ENCODE data around the gene STARD13.

The STARD13 gene

DNA sequence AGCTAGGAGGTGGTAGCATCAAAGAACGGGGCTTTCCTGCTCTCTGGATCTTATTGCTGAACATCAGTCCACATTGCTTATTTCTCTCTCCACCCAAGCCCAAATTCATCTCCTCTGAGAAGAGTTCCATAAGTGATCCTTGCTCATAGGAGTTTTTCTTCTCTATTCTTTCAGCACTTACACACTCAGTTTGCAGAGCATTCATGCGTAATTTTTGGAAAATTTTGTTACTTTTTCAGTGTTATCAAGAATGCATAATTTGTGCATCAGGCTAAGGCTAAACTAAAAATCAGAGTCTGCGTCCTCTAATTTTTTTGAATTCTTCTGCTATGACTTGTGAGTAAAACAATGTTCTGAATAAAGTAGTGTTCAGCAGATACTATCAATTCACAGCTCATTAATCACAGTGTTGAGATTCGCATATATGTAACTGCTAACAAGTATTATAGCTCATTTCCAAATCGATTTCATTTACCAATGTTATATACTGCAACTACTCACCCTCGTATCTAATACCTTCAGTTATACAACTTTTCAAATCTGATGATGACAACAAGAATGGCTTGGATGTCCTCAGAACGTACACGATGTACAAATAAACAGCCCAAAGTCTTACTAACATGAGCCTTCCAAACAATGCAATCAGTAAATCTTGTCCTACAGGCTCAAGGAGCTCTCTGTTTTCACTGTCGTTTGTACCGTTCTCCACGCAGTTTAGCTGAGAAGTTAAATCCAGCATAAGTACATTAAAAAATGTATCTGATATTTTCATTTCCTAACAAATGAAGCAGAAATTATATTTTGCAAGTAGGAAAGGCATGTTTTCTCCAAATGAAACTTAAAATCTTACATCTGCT is 36.4 kb upstream of the STARD13 start:
- Histone ChIP-seq H2AFZ (ENCODE audit: low read depth, low read length, severe bottlenecking) (no peak overlapping the region), H3K27me3 (ENCODE audit: low read length) (no peaks in the 10 kb centered on the region), H3K27ac (ENCODE audit: low read depth, low read length) (no peak overlapping the region), H3K4me3 (ENCODE audit: insufficient read depth, low read length, poor library complexity, severe bottlenecking) (no peak overlapping the region), H3K36me3 (ENCODE audit: low read length) (no peaks in the 10 kb centered on the region), H3K9me3 (ENCODE audit: insufficient read depth, low read length) (no peaks in the 10 kb centered on the region), H3K4me2 (ENCODE audit: low read depth, low read length, poor library complexity, severe bottlenecking) (no peak overlapping the region), H3F3A (ENCODE audit: insufficient read depth) (no peaks in the 10 kb centered on the region), H3K79me2 (ENCODE audit: insufficient read depth, low read length) (no peaks in the 10 kb centered on the region), H4K20me1 (ENCODE audit: low read depth, low read length) (no peaks in the 10 kb centered on the region), H3K9me2 (replicated peaks; ENCODE audit: insufficient read depth, low read length) (no peaks in the 10 kb centered on the region), H3K9ac (ENCODE audit: low read length) (no peak overlapping the region)
- no peak for TF ChIP-seq EZH2phosphoT487 (conservative IDR thresholded peaks at IDR 0.05; ENCODE audit: low read length)
- TF ChIP-seq, protein P1, sequence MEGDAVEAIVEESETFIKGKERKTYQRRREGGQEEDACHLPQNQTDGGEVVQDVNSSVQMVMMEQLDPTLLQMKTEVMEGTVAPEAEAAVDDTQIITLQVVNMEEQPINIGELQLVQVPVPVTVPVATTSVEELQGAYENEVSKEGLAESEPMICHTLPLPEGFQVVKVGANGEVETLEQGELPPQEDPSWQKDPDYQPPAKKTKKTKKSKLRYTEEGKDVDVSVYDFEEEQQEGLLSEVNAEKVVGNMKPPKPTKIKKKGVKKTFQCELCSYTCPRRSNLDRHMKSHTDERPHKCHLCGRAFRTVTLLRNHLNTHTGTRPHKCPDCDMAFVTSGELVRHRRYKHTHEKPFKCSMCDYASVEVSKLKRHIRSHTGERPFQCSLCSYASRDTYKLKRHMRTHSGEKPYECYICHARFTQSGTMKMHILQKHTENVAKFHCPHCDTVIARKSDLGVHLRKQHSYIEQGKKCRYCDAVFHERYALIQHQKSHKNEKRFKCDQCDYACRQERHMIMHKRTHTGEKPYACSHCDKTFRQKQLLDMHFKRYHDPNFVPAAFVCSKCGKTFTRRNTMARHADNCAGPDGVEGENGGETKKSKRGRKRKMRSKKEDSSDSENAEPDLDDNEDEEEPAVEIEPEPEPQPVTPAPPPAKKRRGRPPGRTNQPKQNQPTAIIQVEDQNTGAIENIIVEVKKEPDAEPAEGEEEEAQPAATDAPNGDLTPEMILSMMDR (IDR thresholded peaks at IDR 0.05; ENCODE audit: insufficient read depth, low read length, poor library complexity, severe bottlenecking): no peak

DNA sequence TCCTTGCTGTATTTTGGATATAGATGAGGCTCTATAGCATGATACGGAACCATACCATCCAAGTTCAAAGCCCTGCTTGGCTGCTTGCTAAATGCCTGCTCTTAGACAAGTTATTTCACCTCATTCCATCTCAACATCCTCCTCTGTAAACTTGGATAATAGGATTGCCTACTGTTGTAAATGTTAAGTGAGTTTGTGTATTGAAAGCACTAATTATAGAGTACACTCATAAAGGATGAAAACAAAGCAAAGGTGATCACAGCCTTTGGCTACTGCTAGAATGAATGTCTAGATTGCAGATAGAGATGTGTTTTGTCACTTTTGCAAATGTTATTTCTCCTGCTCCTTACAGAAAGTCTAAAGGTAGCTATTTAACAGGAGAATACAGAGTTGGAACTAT is 34.3 kb upstream of the STARD13 start:
- no peak overlapping the region for H3K27ac ChIP-seq (ENCODE audit: low read depth, low read length)
- H3K9me3 ChIP-seq (ENCODE audit: insufficient read depth, low read length): no peaks in the 10 kb centered on the region
- no peak overlapping the region for H3K4me2 ChIP-seq (ENCODE audit: low read depth, low read length, poor library complexity, severe bottlenecking)
- no peaks in the 10 kb centered on the region for H3K27me3 ChIP-seq (ENCODE audit: low read length)
- no peaks in the 10 kb centered on the region for H3K9me2 ChIP-seq (replicated peaks; ENCODE audit: insufficient read depth, low read length)
- no peak overlapping the region for H3K4me3 ChIP-seq (ENCODE audit: insufficient read depth, low read length, poor library complexity, severe bottlenecking)
- H3K36me3 ChIP-seq (ENCODE audit: low read length): no peaks in the 10 kb centered on the region
- TF ChIP-seq, protein P1 (IDR thresholded peaks at IDR 0.05; ENCODE audit: insufficient read depth, low read length, poor library complexity, severe bottlenecking): no peak
- no peak for TF ChIP-seq EZH2phosphoT487 (conservative IDR thresholded peaks at IDR 0.05; ENCODE audit: low read length)
- no peak overlapping the region for H3K9ac ChIP-seq (ENCODE audit: low read length)
- H3K79me2 ChIP-seq (ENCODE audit: insufficient read depth, low read length): no peaks in the 10 kb centered on the region
- H4K20me1 ChIP-seq (ENCODE audit: low read depth, low read length): no peaks in the 10 kb centered on the region
- no peak overlapping the region for H2AFZ ChIP-seq (ENCODE audit: low read depth, low read length, severe bottlenecking)
- no peaks in the 10 kb centered on the region for H3F3A ChIP-seq (ENCODE audit: insufficient read depth)

DNA sequence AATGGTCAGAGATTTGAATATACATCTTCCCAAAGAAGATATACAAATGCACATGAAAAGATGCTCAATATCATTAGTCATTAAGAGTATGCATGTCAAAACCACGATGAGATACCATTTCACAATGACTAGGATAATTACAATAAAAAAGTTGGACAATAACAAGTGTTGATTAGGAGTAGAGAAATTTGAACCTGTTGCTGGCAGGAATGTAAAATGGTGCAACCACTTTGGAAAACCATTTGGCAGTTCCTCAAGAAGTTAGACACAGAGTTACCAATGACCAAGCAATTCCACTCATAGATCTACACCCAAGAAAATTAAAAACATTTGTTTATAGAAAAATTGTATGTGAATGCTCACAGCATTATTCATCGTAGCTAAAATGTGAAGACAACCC is 33.2 kb upstream of the STARD13 start:
- no peak overlapping the region for H2AFZ ChIP-seq (ENCODE audit: low read depth, low read length, severe bottlenecking)
- H3K4me3 ChIP-seq (ENCODE audit: insufficient read depth, low read length, poor library complexity, severe bottlenecking): no peak overlapping the region
- no peaks in the 10 kb centered on the region for H3K27me3 ChIP-seq (ENCODE audit: low read length)
- no peak overlapping the region for H3K27ac ChIP-seq (ENCODE audit: low read depth, low read length)
- H3K9me3 ChIP-seq (ENCODE audit: insufficient read depth, low read length): no peaks in the 10 kb centered on the region
- H3K79me2 ChIP-seq (ENCODE audit: insufficient read depth, low read length): no peaks in the 10 kb centered on the region
- H3K36me3 ChIP-seq (ENCODE audit: low read length): no peaks in the 10 kb centered on the region
- no peak overlapping the region for H3K9ac ChIP-seq (ENCODE audit: low read length)
- H3F3A ChIP-seq (ENCODE audit: insufficient read depth): no peaks in the 10 kb centered on the region
- TF ChIP-seq, protein P1 (IDR thresholded peaks at IDR 0.05; ENCODE audit: insufficient read depth, low read length, poor library complexity, severe bottlenecking): no peak
- no peak for TF ChIP-seq EZH2phosphoT487 (conservative IDR thresholded peaks at IDR 0.05; ENCODE audit: low read length)
- no peaks in the 10 kb centered on the region for H4K20me1 ChIP-seq (ENCODE audit: low read depth, low read length)
- H3K4me2 ChIP-seq (ENCODE audit: low read depth, low read length, poor library complexity, severe bottlenecking): no peak overlapping the region
- no peaks in the 10 kb centered on the region for H3K9me2 ChIP-seq (replicated peaks; ENCODE audit: insufficient read depth, low read length)
